ENCODE results near the gene PALM2AKAP2. TPM values are rescaled to one million over a fixed set of nuclear protein-coding genes. Genes with fewer than 3 reads are reported as not detected.

The PALM2AKAP2 gene
- total and polyA plus RNA-seq, 2 donors (not counting 3 experiments of a cell fraction or from before 2014, with no cell fraction given): 0.01 TPM; not detected in 1

- Histone ChIP-seq H3K36me3 (ENCODE audit: control insufficient read depth in 2 of 2, extremely low read depth in 1 of 2, insufficient read depth in 2 of 2, low read length in 2 of 2) (no peaks in the 10 kb centered on the region), H3K4me3 (replicated peaks in 1 of 3; ENCODE audit: insufficient read depth in 1 of 3, low read depth in 1 of 3, low read length in 3 of 3) (no peak overlapping the region), H2AFZ (ENCODE audit: low read depth, low read length) (no peak overlapping the region), H3K9me1 (replicated peaks; ENCODE audit: control insufficient read depth, extremely low read depth, insufficient read depth, low read length) (no peaks in the 10 kb centered on the region), H3K27me3 (ENCODE audit: control insufficient read depth in 2 of 2, insufficient read depth in 2 of 2, low read length in 2 of 2) (no peaks in the 10 kb centered on the region), H3K9me3 (replicated peaks; ENCODE audit: control insufficient read depth, insufficient read depth, low read length) (no peaks in the 10 kb centered on the region), H3K4me2 (ENCODE audit: insufficient read depth, low read length) (no peak overlapping the region), H3K79me2 (ENCODE audit: control insufficient read depth, insufficient read depth, low read length) (no peaks in the 10 kb centered on the region), H3K9ac (replicated peaks; ENCODE audit: extremely low read depth, insufficient read depth, low read length) (no peak overlapping the region), H3K27ac (ENCODE audit: insufficient read depth, low read depth, low read length) (no peak overlapping the region), H3K4me1 (ENCODE audit: control insufficient read depth, extremely low read depth, insufficient read depth, low read length) (no peaks in the 10 kb centered on the region), H4K20me1 (replicated peaks; ENCODE audit: control insufficient read depth, extremely low read depth, insufficient read depth, low read length) (no peaks in the 10 kb centered on the region)
- no TSS peak for BruUV-seq (replicated peaks)
- intact Hi-C loops (cut with micrococcal nuclease): no loop called here
- no peak for TF ChIP-seq EZH2 (IDR thresholded peaks at IDR 0.05; ENCODE audit: borderline replicate concordance, low read depth, low read length, severe bottlenecking)
- TF ChIP-seq CTCF (IDR thresholded peaks at IDR 0.05; ENCODE audit: extremely low read depth in 1 of 2, insufficient read depth in 1 of 2, low read depth in 1 of 2, low read length in 2 of 2): no peak
- TF ChIP-seq JUN (IDR thresholded peaks at IDR 0.05; ENCODE audit: borderline replicate concordance, insufficient read depth, insufficient read length, low read depth): no peak
- TF ChIP-seq POLR2AphosphoS5 (IDR thresholded peaks at IDR 0.05; ENCODE audit: insufficient read depth, low read depth, low read length): no peak
- no peak for TF ChIP-seq GATA2 (IDR thresholded peaks at IDR 0.05; ENCODE audit: insufficient read depth, insufficient read length, low read depth, low read length)
- TF ChIP-seq MYC (IDR thresholded peaks at IDR 0.05; ENCODE audit: low read depth, low read length): no peak
- no peak for TF ChIP-seq POLR2A (IDR thresholded peaks at IDR 0.05; ENCODE audit: low read depth, low read length)
- TF ChIP-seq FOS (IDR thresholded peaks at IDR 0.05; ENCODE audit: borderline replicate concordance, insufficient read depth, low read length): no peak
- TF ChIP-seq MAX (IDR thresholded peaks at IDR 0.05; ENCODE audit: insufficient read depth, insufficient read length): no peak
- dilution Hi-C loops (cut with MboI; ENCODE audit: extremely low pct_ligation_motif_present, low sequenced_read_pairs): no loop called here
- FAIRE-seq: no peak
- no peak for DNase-seq (ENCODE audit: low read depth, low spot score)
- ChIA-PET POLR2A (no interaction called here), CTCF (no interaction called here)
Observed at GRCh38 chr9:109753308-109753707, 26.7 kb upstream of the PALM2AKAP2 start.
